GM21723 (cell line): Measurements from ENCODE around the gene PPRC1.

Experiments used
- ATAC-seq: cut with Tn5 transposase; IDR thresholded peaks from one replicate; pipeline ENCODE4 v1.9.1; 2021; ENCODE audit warnings: mild to moderate bottlenecking, moderate library complexity; ENCODE audit not compliant: unreplicated experiment

Gene PPRC1, protein sequence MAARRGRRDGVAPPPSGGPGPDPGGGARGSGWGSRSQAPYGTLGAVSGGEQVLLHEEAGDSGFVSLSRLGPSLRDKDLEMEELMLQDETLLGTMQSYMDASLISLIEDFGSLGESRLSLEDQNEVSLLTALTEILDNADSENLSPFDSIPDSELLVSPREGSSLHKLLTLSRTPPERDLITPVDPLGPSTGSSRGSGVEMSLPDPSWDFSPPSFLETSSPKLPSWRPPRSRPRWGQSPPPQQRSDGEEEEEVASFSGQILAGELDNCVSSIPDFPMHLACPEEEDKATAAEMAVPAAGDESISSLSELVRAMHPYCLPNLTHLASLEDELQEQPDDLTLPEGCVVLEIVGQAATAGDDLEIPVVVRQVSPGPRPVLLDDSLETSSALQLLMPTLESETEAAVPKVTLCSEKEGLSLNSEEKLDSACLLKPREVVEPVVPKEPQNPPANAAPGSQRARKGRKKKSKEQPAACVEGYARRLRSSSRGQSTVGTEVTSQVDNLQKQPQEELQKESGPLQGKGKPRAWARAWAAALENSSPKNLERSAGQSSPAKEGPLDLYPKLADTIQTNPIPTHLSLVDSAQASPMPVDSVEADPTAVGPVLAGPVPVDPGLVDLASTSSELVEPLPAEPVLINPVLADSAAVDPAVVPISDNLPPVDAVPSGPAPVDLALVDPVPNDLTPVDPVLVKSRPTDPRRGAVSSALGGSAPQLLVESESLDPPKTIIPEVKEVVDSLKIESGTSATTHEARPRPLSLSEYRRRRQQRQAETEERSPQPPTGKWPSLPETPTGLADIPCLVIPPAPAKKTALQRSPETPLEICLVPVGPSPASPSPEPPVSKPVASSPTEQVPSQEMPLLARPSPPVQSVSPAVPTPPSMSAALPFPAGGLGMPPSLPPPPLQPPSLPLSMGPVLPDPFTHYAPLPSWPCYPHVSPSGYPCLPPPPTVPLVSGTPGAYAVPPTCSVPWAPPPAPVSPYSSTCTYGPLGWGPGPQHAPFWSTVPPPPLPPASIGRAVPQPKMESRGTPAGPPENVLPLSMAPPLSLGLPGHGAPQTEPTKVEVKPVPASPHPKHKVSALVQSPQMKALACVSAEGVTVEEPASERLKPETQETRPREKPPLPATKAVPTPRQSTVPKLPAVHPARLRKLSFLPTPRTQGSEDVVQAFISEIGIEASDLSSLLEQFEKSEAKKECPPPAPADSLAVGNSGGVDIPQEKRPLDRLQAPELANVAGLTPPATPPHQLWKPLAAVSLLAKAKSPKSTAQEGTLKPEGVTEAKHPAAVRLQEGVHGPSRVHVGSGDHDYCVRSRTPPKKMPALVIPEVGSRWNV (N-terminal part only)

GRCh38 chr10:102132563-102133372 lies at the start of gene PPRC1:
PPRC1 (plus strand) TSS chr10:102133040; CDS start chr10:102133069, 29 bp downstream.
- peak; percentile 91 for ATAC-seq

DNA sequence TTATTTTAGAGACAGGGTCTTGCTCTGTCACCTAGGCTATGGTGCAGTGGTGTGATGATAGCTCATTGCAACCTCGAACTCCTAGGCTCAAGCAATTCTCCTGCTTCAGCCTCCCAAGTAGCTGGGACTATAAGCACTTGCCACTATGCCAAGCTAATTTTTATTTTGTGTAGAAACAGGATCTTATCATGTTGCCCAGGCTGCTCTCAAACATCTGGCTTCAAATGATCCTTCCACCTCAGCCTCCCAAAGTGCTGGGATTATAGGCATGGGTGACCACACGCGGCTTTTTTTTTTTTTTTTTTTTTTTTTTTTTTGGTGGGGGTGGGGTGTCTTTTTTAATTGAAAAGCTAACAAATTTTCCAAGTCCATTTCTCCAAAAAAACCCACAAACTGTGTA lies 49.3 kb upstream of the PPRC1 start:
- ATAC-seq: no peak

GRCh38 chr10:102085336-102085735 lies 47.5 kb upstream of the PPRC1 start:
- ATAC-seq: no peak

- no peak for ATAC-seq
Observed at GRCh38 chr10:102086196-102086595, 46.6 kb upstream of the PPRC1 start.

DNA sequence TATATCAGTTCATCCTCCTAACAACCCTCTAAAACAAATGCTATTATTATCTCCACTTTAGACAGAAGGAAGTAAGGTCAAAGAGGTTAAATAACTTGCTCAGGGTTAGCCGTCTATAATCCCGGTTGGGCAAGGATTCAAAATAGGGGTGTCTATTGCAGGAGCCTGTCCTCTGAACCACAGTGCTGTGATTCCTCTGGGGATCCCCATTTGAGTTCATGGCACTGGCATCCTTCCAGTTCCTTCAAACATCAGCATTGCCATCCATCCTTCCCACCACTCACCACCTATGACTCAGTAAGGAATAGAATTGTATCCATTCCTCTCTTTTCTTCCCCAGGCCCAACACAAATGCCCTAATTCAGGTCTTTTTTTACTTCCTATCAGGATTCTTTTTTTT lies 42.1 kb upstream of the PPRC1 start:
- ATAC-seq: no peak

DNA sequence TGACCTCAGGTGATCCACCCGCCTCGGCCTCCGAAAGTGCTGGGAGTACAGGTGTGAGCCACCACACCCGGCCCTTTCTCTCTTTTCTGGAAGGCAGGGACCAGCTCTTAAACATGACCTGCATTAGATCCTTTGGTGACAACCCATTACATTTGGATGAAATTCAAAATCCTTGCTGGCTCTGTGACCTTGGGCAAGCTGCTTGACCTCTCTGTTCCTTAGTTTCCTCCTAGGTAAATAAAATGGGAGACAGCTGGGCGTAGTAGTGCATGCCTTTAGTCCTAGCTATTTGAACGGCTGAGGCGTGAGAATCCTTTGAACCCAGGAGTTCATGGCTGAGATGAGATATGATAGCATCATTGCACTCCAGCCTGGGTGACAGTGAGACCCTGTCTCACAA lies 36.4 kb upstream of the PPRC1 start:
- no peak for ATAC-seq

DNA sequence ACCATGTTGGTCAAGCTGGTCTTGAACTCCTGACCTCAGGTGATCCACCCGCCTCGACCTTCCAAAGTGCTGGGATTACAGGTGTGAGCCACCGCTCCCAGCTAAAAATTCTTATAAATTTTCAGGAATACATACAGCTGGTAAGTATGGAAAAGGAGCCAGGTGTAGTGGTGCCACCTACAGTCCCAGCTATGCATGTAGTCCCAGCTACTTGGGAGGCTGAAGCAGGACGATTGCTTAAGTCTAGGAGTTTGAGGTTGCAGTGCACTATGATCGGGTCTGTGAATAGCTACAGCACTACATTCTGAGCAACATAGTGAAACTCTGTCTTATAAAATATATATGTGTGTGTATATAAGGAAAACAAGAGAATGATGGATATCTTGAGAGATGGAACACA lies 31.7 kb upstream of the PPRC1 start:
- ATAC-seq: no peak

DNA sequence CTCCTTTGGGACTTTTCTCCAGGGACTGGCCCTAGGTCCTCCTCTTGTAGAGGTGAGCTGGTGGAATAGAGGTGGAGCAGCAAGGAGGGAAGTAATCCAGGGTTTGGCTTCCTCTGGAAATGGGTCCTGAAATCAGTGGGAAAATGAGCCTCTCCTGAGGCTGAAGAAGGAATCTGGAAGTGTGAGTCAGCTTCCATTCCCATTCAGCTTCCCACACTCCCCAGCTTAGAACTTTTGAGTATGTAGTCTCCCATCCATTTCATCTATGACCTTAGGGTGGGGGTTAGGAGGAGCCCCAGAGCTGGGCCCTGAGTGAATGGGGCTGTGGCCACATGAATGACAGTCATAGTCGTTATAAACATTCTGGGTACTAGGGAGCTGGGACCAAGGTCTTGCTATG lies 30.4 kb upstream of the PPRC1 start:
- ATAC-seq: no peak

DNA sequence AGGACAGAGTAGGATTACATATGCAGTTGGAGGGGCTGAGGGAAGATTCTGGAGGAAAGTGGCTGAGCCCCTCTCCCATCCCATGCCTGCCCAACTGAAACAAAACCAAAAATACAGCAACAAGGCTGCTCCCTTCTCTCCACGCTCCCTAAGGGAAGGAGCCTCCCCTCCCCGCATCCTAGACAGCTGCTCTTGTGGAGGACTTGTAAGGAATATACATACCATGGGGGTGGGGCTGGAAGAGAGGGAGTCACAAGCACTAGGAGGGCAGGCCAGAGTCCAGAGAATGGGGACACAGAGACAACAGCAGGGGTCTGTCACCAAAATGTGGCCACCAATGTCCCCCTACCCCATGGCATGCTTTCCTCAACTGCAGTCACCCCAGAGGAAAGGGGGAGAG lies 25.8 kb upstream of the PPRC1 start:
- ATAC-seq: no peak

DNA sequence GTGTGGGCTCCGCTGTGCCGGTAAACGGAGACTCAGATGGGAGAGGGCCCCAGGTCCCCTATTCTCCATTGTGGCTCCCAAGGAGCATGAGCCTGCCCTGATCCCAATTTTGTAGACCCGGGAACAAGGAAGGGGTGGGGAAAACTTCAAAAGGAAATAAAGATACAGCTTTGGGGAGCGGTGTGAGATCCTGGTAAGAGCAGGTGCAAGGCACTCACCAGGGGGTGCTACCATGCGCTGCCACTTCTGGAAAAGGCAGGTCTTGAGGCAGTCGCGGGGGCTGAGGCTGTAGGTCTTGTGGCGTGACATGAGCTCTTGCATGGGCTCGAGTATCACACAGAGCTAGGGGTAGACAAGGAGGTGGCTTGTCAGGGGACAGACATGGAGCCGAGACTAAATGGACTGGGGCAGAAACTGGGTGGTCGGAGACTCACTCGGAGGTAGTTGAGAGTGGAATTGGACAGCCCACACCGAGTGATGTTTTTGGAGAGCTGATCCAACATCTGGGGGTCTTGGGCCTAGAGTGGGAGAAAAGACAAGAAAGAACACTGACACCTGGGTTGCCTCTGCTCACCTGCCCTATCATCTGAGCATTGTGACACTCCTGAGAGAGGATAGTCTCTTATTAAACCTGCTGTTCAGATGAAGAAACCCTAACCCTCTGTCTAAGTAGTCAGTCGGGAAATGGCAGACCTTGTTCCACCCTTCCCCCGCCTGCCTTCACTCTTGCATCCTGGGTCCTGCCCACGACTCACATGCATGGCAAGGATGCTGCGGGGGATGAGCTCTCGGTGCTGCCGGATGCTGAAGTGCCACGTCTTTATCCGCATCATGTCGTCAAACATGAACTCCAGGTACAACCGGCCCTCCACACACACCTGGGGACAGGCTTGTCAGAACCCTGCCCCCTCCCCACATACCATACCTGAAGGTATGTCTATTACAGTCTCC lies 23.4 kb upstream of the PPRC1 start:
- no peak for ATAC-seq

GRCh38 chr10:102111276-102111675 lies 21.6 kb upstream of the PPRC1 start:
- ATAC-seq: no peak

- no peak for ATAC-seq
Observed at GRCh38 chr10:102112210-102112817, 20.5 kb upstream of the PPRC1 start.

DNA sequence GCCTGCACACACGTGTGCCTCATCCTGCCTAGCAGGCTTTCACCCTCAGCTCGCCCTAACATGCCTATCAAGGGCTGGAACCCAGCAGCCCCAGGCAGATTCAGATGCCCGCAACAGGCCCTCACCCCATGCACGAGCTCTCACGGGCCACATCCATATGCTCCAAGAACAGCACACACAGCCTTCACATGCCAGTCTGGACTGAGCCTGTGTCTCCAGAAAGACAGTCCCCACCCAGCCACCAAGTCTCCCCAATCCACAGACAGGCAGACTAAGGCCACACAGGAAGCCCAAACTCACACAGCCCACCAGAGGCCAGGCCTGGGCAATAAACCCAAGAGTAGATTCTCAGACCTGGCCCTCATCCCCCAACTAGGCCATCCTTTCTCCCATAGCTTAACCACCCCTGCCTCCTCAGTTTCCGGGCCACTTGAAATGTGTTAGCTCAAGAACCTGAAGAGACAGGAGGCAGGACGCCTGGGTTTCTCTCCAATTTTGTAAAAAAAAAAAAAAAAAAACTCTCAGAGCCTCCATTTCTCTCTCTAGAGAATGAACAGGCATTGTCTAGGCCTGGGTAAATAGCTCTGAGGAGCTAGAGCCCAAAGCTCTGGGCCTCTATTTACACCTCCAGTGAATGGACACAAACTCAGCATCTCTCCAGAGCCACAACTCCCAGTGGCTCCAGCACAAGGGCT lies 19.4 kb upstream of the PPRC1 start:
- no peak for ATAC-seq

- ATAC-seq: peak; percentile 4
Observed at GRCh38 chr10:102113956-102114857, 18.6 kb upstream of the PPRC1 start.

DNA sequence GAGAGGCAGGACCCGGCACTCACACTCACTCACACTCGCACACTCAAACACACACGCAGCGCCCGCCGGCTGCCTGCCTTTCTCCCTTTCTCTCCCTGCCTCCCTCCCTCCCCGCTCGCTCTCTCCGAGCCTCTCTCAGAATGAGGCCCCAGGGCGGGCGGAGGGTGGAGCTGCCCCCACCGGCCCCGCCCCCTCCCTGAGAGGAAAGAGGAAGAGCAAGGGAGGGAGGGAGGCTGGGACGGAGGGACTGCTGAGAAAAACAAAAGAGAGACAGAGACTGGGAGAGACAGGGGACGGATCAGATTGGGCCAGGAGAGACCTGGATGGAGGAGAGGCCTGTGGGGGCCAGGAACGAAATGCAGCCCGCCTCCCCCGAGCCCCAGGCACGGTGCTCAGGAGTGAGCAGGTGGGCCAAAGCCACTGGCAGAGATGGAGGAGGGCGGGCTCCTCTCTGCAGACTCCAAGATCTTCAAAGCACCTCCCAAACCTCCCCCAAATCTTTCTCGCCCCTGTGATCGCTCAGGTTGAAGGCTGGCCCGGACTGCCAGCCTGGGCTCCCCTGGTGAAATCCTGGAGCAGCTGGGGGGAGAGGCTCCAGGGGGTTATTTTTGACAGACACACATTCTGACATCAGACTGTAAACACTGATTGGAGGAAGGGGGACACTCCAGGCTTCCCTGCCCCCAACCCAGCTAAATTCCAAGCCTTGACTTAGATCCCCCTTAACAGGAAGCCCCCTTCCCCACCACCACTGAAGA lies 17.8 kb upstream of the PPRC1 start:
- ATAC-seq: peak; percentile 62

DNA sequence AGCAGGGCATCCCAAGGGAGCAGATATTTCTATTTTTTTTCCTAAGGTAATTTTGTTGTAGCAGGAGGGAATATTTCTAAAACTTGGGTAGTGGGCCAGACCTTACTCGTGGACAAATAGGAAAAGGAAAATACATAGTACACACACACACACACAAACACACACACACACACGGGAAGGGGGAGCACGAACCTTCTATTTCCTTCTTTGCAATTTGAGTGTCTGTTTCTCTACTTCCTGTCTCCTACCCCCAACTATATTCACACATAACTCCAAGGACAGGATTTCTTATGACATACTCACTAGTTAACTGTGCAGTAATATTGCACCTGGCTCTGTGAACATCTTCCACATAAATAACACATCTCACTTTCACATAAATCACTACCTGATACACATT lies 17.1 kb upstream of the PPRC1 start:
- no peak for ATAC-seq
